ENCODE measurements around the gene GNPTAB.

DNA sequence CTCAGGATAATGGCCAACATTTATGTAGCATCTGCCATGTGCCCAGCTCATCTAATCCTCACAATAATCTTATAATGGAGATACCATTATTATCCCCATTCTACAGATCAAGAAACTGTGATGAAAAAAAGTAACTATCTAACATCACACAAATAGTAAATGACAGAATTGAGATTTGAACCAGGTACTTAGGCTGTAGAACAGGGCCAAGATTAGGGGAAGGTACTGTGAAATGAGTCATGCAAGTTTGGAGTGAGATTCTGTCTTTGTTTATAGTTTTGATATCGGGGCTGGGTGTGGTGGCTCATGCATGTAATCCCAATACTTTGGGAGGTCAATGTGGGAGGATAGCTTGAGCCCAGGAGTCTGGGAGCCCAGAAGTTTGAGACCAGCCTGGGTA is 1.3 kb upstream of the GNPTAB start:
- no peak for TF ChIP-seq YY1 (IDR thresholded peaks at IDR 0.05; ENCODE audit: insufficient read depth, insufficient read length)
- no peak for TF ChIP-seq ZNF274 (IDR thresholded peaks at IDR 0.05; ENCODE audit: low read depth, low read length)
- no peak for TF ChIP-seq SUZ12 (IDR thresholded peaks at IDR 0.05; ENCODE audit: extremely low read depth, insufficient read depth, insufficient read length)

Data from NT2/D1 (cell line).